HG03571 (cell line): Measurements from ENCODE around the gene NCOA4.
"Not testable (repeated sequence)": the region's sequence is repeated elsewhere in the genome, so short reads cannot be mapped to it uniquely, and the experiment has no call there.

Experiments
- ATAC-seq: cut with Tn5 transposase; IDR thresholded peaks from one replicate; pipeline ENCODE4 v1.9.1; 2021; ENCODE audit not compliant: unreplicated experiment

Gene NCOA4

DNA sequence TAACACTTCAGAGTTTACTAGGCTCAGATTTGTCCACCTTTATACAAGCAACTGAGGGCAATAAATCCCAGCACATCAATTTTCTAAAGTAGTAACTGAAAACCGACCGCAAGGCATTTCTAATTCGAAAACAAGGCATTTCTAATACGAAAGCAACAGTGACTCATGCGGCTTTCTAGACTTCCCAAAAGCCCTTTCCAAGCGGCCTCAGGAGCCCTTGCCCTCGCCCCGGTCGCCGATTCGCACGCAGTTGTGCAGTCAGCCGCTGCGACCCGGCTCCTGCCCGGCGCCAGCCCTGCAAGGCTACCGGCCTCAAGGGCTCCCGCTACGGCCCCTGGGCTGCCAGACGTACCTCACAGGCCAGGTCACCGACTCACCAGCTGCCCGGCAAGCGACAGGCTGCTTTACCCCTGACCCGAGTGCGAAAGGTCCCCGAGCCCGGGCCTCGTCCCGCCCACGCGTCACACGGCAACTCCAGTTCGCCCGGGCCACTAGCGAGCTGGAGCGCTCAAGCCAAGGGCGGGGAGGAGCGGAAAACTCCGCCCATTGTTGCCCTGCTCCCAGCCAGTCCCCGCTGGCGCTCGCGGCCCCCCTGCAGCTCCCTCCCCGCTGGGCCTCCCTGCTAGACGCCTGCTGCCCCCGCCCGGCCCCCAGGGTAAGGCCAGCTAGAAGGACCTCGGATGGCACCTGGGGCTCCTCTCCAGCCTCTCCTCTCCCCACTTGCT lies 7.3 kb downstream of the NCOA4 start:
- ATAC-seq: peak; percentile 90

DNA sequence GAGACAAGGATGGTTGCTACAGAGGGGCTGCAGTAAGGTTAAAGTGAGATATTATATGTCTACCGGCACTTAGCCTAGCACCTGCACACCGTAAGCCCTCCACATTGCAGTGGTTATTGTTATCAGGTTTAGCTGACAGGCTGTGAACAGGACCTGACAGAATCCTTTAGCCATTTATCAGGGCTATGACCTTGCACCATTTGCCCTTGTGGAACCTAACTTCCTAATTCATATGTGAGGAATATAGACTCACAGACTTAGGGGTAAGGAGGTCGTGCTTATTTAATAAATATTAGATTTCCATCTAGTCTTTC lies 10.1 kb downstream of the NCOA4 start:
- no peak for ATAC-seq

DNA sequence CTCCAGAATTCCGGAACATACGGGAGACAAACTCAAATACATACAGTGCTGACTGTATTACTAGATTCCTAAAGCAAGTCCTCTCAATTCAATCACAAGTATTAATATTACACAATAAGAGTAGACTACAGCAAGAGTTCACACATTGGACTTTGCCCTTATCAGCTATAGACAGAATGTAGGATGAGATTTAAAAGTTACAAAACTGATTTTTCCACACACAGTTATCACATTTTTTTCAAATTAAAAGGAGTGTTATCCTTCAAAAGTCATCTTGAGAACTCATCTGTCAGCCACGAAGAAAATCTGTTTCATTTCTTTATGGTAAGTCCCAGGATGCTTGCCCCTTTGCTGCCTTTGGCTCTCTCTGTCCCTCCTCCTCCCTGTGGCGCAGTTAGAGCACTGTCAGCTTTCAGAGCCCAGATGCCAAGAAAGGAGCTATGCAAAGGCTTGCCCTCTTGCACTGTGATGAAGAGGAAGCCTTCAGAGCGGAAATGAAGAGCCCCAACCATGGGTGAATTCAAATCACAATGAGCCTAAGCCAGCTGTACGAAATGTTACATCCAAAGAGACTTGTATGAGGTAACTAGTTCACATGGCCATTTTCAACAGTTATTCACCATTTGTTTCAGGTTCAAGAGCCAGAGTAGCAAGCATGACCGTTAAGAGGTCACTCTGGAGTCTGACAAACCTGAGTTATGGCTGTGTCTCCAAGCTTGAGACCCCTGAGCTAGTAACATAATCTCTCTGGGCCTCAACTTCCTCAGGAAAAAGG lies 10.7 kb downstream of the NCOA4 start:
- ATAC-seq: no peak

DNA sequence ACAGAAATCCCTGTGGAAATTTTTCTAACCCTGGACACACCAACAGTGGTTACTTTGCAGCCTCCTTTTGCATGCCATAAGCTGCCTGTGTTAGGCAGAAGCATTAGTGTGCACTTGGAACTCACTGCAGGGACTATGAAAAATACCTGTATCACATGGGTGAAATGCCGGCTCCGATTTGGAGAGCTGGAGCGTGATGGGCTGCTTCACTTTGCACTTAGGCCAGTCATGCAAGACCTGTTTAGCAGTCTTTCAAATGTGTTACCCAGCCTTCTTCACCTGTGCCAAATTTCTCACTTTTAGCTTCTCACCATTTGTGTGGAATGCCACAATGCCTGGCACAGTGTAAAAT lies 11.3 kb downstream of the NCOA4 start:
- ATAC-seq: no peak

DNA sequence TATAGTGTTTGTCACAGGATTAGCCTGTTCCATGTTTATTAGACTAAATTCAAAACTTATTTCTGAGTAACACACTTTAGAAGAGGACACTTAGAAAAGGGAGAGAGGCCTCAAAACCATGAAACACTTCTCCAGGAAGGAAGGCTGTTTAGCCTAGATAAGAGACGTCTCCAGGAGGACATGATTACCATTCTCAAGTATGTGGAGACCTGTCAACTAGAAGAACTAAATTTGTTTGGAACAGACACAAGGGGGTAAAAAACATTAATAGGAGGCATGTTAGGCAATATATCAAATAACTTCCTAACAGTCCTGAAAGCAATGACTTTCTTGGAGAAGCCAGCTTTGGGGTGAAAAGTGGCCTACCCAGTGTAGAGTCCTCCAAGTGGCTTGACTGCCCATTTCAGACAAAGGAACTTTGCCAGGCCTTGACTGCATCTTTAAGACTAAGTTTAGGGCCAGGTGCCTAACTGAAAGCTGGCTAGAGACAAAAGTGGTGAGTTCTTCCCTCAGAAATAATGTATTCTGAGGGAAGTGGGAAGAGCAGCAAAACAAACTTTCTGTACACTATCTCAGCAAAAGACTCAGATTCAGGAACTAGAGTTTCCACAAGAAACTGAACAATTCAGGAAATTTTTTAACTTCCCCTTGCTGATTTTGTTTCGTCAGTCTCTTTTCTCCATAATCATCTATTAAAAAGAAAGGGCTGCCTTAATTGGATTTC lies 11.8 kb downstream of the NCOA4 start:
- no peak for ATAC-seq

DNA sequence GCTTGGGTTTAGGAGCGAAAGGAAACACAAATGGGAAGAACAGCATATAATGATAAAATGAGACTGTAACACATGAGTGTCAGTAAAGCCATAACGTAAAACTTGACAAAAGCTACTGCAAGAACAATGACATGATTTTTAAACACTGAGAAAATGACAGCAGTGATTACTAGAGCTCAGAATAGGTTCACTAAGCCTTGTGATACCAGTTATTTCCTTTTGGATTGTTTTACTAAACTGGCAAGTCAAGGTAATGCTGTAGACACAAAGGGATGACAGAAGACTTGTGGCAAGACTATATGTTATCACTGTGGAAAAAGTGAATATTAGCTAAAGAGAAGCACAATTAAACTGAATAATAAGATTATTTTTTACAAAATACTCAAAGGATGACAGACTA lies 12.7 kb downstream of the NCOA4 start:
- ATAC-seq: no peak

DNA sequence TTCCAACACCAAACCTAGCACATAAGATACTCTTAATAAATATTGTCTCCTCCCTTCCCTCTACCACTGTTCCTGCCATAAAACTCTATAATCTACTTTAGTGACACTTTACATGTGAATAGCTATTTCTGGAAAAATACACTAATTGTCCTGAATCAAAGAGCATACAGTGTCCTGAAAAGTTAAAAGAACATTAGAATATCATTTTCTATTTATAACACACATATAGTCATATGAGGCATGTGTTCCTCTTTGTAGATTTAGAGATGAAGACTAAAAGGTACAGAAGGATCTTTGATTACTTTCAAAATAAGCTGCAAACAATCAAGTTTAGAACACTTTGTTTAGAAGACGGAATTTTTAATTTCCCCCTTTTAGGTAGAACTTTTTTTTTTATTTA lies 13.6 kb downstream of the NCOA4 start:
- no peak for ATAC-seq

DNA sequence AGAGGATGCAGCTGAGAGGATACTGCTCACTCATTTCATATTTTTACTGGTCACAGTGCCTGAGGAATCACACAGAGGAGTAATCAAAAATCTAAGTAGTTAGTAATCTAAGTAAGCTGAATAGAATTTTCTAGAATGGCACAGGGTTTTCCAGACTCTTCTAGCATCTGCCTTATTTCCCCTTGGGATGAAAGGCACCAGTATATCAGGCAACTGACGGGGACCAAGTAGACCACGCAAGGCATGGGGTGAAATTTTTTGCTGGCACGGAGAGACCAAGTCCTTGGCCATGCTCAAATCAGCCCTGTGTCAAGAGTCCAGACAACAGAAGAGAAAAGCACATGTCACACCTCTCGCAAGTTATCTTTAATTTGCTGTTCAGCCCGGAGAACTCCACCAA lies 14.2 kb downstream of the NCOA4 start:
- no peak for ATAC-seq

DNA sequence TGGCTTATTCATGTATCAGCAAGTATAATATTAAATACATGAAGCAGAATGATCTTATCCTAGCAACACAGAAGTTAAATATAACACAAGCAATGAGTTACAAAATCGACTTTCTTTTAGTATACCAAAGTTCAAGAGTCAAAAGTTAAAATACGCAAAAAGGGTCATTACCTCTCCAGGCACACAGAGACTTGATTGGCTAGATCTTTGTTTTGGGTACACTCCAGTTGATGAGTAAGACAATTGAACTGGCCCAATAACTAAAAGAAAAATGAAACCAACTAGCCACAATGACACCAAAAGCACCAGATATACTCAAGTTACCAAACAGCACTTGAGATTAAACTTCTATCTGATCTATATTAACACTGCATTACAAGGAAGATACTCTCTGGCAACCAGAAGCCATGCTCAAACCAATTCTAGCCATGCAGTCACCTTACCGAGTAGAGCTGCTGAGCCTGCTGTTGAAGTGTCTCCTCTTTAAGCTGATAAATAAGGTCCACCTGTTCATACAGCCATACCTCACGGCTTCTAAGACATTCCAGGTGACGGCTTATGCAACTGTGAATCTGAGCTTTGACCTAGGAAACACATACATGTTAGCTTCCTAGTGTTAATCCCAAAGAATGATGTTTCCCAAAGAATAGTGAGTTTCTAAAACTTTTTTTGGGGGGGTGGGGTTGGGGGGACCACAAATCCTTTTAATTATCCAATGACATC lies 15.6 kb downstream of the NCOA4 start:
- no peak for ATAC-seq

DNA sequence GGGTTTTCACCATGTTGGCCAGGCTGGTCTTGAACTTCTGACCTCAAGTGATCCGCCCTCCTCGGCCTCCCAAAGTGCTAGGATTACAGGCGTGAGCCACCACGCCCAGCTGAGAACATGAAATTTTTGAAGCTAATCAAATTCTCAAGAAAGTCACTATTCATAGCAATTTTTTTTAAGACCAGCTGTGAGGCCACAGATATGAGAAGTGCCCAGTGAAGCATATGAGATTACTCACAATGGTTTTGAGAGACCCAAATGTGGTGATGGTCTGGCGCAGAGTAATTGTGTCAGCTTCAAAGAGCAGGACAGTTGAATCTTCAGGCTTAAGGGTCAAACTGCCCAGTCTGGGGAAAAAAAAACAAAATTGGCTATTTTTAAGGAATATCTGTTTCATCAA lies 16.2 kb downstream of the NCOA4 start:
- ATAC-seq: no peak

DNA sequence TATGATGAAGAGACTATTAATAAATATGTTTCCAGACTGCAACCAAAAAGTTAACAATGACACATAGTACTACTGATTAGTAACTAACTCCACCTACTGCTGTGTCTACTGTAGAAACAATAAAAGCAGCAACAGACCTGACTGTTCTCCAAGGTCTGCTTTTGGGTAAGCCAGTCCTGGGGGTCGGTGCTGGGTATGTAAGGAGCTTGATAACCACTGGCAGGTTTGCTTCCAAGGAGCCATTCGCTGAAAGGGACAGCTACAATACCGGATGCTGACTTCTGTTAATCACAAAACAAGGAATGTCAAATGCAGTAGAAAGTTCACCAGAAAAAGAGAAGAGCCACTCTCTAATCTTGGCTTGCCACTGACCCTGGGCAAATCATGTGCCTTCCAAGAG lies 17.7 kb downstream of the NCOA4 start:
- ATAC-seq: no peak

DNA sequence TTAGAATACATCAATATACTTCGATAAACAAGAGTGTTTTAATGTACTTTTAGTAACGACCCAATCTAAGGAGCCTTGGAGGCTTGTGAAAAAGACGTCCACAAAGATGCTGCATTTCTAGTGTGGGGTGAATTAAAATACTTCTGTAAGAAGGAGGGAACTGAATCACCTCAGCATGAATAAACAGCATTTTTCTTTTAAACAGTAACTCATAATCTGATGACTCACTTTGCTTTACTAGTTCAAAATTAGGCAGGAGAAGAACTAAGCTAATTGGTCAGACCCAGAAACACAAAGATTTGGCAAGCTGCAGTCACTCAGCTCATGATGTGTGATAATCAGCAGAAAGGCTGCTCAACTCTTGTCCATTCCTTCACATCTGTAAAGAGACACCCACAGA lies 24.2 kb downstream of the NCOA4 start:
- ATAC-seq: no peak

DNA sequence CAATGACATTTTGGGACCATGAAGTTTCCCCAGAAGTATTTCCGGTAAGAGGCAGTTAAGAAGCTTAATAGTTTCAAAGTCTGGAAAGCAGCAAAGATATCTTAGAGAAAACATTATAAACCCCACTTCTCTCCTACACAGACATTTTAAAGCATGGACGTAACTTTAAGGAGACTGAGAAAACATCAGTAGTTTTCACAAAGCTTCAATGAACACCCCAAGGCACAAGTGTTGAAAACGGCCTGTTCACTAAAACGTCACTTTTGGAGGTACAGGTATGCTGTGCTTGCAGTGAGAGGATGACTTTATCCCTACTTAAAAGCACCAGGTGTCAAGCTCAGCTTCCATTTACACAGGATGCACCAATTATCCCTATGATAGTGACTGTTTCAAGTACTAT lies 25.0 kb downstream of the NCOA4 start:
- no peak for ATAC-seq

DNA sequence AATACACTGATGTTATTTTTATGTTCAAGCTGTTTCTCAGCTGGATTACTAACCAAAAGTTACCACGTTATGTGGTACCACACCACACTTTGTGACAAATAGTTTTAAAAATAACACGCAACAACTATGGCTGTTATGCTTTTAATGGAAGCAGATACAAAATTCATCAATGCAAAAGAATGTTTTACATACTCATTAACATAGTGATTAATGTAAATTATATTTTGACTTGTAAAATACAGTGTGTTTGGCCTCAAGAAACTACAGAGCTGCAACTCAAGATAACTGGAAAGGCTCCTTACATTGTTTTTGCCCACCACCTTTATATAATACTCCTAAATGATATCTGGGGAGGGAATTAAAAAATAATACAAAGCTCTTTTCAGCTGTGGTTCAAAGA lies 25.5 kb downstream of the NCOA4 start:
- no peak for ATAC-seq

DNA sequence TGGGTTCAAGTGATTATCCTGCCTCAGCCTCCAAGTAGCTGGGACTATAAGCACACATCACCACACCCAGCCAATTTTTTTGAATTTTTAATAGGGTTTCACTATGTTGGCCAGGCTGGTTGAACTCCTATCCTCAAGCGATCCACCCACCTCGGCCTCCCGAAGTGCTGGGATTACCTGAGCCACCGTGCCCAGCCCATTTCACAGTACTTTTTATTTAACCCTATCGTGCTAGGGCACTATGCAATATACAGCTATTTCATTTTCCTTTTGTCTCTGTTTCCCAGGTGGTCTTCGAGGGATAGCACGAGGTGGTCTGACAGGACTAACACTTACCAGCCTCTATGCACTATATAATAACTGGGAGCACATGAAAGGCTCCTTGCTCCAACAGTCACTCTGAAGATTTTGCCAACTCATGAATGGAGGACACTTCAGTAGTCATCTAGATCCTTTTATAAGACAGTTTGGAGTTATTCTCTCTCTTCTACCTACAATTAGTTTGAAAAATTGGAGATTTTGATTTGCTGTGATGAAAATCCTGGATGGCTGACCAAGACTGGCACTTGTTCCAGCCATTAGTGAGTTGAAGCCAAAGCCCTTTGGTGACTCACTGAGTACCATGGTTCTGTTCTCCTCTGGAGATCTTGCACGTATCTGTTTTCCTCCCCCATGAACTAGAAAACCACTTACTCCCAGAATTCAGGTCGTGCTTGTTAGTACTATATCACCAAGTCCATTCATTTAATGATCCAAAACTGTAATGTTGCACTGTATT lies 27.3 kb downstream of the NCOA4 start:
- no peak for ATAC-seq

DNA sequence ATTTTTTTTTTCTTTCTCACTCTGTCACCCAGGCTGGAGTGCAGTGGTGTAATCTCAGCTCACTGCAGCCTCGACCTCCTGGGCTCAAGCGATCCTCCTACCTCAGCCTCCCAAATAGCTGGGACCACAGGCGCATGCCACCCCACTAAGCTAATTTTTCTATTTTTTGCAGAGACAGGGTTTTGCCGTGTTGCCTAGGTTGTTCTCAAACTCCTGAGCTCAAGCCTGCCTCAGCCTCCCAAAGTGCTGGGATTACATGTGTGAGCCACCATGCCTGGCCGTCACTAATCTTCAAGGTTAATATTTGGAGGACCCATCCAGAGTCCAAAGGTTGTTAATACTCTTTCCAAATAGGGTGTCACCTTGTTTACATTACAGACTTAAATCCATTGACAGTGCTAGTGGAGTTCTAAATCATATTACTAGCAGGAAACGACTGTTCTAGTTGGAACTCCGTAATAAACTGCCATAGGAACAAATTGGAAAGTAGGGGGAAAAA lies 28.2 kb downstream of the NCOA4 start:
- ATAC-seq: not testable (repeated sequence)

DNA sequence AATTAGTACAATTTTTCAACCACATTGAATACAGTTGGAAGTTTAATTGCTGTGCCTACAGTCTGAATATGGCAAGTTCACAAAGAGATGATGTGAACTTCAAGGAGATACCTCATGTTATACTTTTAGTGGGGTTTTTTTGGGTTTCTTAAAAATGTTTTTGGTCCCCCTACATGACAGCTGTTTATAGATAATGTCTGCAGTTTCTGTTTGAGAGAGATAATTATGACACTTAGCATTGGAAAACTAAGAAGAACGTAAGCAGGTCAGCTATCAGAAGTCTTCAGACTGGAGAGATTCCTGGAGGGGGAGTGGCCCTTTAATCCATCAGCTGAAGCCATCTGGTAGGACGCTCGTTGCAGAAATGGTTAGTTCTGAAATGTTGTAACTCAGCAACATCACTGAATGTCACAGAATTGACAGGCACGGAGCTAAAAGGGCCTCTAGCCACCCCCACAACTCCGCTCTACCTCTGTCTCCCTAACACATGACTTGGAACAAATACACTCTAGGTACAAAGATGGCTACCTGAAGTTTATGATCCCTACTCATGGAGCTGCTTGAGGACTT lies 29.2 kb downstream of the NCOA4 start:
- ATAC-seq: no peak

DNA sequence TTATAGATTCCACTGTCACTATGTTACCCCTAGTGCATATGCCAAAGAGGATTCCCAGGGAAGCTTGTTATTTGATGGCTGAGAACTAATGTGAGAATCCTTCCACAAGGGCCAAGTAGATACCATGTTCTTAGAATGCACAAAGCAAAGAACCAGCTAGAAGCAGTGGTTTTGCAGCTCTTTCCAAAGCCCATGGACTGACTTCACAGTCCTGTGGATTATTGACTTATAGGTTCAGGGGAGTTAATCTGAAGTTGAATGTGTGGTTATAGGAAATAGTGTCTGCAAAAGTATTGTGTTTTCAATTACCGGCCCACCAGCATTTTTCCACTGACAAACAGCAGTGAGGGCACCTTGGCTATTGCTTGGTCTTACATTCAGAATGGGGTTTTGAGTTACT lies 29.9 kb downstream of the NCOA4 start:
- no peak for ATAC-seq

DNA sequence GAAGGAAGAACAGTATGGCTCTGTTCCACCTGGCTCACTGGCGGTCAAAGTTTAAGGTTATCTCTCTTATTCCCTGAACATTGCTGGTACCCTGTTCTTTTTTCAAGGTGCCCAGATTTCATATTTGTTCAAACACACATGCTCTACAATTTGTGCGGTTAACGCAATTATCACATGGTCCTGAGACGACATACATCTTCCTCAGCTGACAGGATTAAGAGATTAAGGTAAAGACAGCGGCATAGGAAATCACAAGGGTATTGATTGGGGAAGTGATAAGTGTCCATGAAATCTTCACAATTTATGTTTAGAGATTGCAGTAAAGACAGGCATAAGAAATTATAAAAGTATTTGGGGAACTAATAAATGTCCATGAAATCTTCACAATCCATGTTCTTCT lies 30.5 kb downstream of the NCOA4 start:
- ATAC-seq: not testable (repeated sequence)

DNA sequence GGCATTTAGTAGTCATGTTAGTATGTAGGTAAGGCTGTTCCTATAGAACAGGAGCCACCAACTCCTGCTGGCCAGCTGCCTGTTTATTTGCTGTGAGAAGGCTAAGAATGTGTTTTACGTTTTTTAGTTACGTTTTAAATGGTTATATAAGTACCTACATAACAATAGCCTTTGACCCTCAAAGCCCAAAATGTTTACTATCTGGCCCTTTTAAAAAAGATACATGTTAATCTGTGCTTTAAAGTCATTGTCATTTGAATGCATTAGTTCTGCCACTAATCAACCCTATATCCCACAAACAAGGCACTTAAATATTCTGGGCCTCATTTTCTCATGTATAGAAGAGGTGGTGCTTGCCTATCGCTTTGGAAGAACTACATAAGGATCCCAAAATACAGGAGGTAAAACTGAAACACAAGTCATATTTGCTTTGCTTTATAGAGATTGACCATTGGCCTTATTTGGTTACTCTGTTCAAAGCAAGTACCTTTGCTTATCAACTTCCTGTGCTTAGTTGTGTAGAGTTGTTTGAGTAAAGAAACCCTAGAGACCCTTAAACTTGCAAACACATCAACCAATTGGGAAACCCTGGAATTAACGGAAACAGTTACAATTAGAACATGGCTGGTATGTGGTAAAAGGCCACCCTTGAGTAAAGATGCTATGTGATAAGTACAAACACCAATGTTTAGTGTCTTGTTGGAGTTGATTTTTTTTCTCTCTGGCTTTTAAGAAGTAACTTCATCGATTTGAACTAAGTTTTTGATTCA lies 32.2 kb downstream of the NCOA4 start:
- ATAC-seq: no peak
